SK-N-SH treated with all-trans-retinoic acid at 6 μM for 48 hours (cell line): ENCODE data around the gene FYCO1.

ENCODE experiments used
- ATAC-seq: fragments of 200-7000 bp; cut with Tn5 transposase; 3 replicates; pipeline ENCODE4 v1.9.1; 2020; ENCODE audit warnings: mild to moderate bottlenecking, moderate library complexity
- ARNTL ChIP-seq: fragments of 450-650 bp; formaldehyde crosslinking; IDR thresholded peaks from 2 replicates; pipeline ENCODE4 v1.5.0; 2020; ENCODE audit warnings: low read depth, mild to moderate bottlenecking, moderate library complexity, borderline replicate concordance
- BACH2 ChIP-seq: fragments of 250-450 bp; sonication (Bioruptor Pico); IDR thresholded peaks from 2 replicates; pipeline ENCODE4 v1.9.0; 2021; ENCODE audit warnings: mild to moderate bottlenecking, borderline replicate concordance
- CSDC2 ChIP-seq: fragments of 250-450 bp; sonication (Bioruptor Pico); IDR thresholded peaks from 2 replicates; pipeline ENCODE4 v1.5.0; 2020; ENCODE audit warnings: mild to moderate bottlenecking, moderate library complexity
- ESRRG ChIP-seq: fragments of 250-450 bp; sonication (Bioruptor Pico); IDR thresholded peaks from 2 replicates; pipeline ENCODE4 v1.6.1; 2021; ENCODE audit warnings: mild to moderate bottlenecking
- GLIS3 ChIP-seq: fragments of 250-450 bp; sonication (Bioruptor Pico); IDR thresholded peaks from 2 replicates; pipeline ENCODE4 v1.5.0; 2020; ENCODE audit warnings: mild to moderate bottlenecking, moderate library complexity
- ISL1 ChIP-seq: fragments of 250-450 bp; sonication (Bioruptor Pico); IDR thresholded peaks from 2 replicates; pipeline ENCODE4 v2.1.2; 2022; ENCODE audit warnings: mild to moderate bottlenecking, moderate library complexity
- OSR1 ChIP-seq: fragments of 250-450 bp; sonication (Bioruptor Pico); IDR thresholded peaks from 2 replicates; pipeline ENCODE4 v1.8.0; 2022; ENCODE audit warnings: moderate library complexity, mild to moderate bottlenecking, inconsistent platforms
- RARB ChIP-seq: fragments of 250-450 bp; sonication (Bioruptor Pico); IDR thresholded peaks from 2 replicates; pipeline ENCODE4 v1.8.0; 2021; ENCODE audit warnings: mild to moderate bottlenecking, moderate library complexity
- SNAI2 ChIP-seq: fragments of 250-450 bp; sonication (Bioruptor Pico); IDR thresholded peaks from 2 replicates; pipeline ENCODE4 v1.5.0; 2020; ENCODE audit warnings: mild to moderate bottlenecking, moderate library complexity
- TCF4 ChIP-seq: fragments of 250-450 bp; sonication (Bioruptor Pico); IDR thresholded peaks from 2 replicates; pipeline ENCODE4 v1.8.0; 2021; ENCODE audit warnings: mild to moderate bottlenecking, moderate library complexity, borderline replicate concordance
- TOX ChIP-seq: fragments of 250-450 bp; sonication (Bioruptor Pico); IDR thresholded peaks from 2 replicates; pipeline ENCODE4 v1.8.0; 2021; ENCODE audit warnings: mild to moderate bottlenecking, moderate library complexity, borderline replicate concordance
- ZC3H10 ChIP-seq: fragments of 250-450 bp; sonication (Bioruptor Pico); IDR thresholded peaks from 2 replicates; pipeline ENCODE4 v1.5.1; 2021; ENCODE audit warnings: mild to moderate bottlenecking, moderate library complexity
- ZFP3 ChIP-seq: fragments of 250-450 bp; sonication (Bioruptor Pico); IDR thresholded peaks from 2 replicates; pipeline ENCODE4 v1.5.0; 2020; ENCODE audit warnings: mild to moderate bottlenecking, moderate library complexity
- ZNF565 ChIP-seq: fragments of 450-650 bp; formaldehyde crosslinking; conservative IDR thresholded peaks from 2 replicates; pipeline ENCODE4 v1.5.0; 2020; ENCODE audit warnings: low read depth, mild to moderate bottlenecking, moderate library complexity
- ZNF70 ChIP-seq: fragments of 450-650 bp; formaldehyde crosslinking; IDR thresholded peaks from 2 replicates; pipeline ENCODE4 v1.5.0; 2020; ENCODE audit warnings: mild to moderate bottlenecking, moderate library complexity
- TF ChIP-seq, protein P1 (sequence below): fragments of 250-450 bp; sonication (Bioruptor Pico); IDR thresholded peaks from 2 replicates; pipeline ENCODE4 v1.5.1; 2020; ENCODE audit warnings: low read depth, mild to moderate bottlenecking, moderate library complexity
- TF ChIP-seq, protein P2 (sequence below): fragments of 250-450 bp; sonication (Bioruptor Pico); IDR thresholded peaks from 2 replicates; pipeline ENCODE4 v1.8.0; 2020; ENCODE audit warnings: mild to moderate bottlenecking, moderate library complexity, borderline replicate concordance
- TF ChIP-seq, protein P3 (sequence below): fragments of 250-450 bp; sonication (Bioruptor Pico); IDR thresholded peaks from 2 replicates; pipeline ENCODE4 v1.5.1; 2021; ENCODE audit warnings: mild to moderate bottlenecking, moderate library complexity

FYCO1 gene

DNA sequence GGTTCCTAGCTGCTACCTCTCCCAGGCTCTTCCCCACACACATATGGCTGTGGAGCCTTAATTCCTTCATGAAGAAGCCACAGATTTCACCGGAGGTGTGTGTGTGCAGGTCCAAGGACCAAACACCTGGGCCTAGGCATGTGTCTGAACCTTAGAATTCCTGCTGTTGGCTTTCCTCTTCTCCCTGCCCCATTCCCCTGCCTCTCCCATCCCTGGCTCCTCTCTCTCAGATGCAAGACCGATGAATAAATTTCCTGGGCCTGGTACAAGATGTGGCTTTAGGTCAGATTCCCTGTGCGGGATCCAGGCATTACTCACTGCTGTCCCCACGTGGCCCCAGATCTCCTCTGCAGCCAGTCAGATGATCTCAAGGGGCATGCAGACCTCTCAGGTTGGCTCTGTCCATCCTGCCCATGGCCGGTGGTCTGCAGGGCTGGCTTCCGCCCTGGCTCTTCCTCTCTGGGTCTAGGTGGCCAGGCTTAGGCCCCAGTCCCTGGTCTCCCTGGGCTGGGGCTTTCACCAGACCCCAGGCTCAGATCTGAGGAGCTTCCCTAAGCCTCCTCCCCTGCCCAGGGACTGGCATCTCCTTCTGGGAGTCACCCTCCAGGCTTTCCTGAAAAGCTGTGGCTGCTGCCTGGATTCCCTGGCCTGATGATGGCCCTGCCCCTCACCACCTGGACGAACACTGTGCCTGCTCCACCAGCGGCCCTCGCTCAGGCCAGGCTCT is 88.8 kb downstream of the FYCO1 start:
- TF ChIP-seq ZNF70 (CRISPR knock-in tag): no peak
- TF ChIP-seq TCF4 (CRISPR knock-in tag): no peak
- TF ChIP-seq, protein P1, sequence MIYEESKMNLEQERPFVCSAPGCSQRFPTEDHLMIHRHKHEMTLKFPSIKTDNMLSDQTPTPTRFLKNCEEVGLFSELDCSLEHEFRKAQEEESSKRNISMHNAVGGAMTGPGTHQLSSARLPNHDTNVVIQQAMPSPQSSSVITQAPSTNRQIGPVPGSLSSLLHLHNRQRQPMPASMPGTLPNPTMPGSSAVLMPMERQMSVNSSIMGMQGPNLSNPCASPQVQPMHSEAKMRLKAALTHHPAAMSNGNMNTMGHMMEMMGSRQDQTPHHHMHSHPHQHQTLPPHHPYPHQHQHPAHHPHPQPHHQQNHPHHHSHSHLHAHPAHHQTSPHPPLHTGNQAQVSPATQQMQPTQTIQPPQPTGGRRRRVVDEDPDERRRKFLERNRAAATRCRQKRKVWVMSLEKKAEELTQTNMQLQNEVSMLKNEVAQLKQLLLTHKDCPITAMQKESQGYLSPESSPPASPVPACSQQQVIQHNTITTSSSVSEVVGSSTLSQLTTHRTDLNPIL (CRISPR knock-in tag): no peak
- peak; percentile 91 for ATAC-seq

DNA sequence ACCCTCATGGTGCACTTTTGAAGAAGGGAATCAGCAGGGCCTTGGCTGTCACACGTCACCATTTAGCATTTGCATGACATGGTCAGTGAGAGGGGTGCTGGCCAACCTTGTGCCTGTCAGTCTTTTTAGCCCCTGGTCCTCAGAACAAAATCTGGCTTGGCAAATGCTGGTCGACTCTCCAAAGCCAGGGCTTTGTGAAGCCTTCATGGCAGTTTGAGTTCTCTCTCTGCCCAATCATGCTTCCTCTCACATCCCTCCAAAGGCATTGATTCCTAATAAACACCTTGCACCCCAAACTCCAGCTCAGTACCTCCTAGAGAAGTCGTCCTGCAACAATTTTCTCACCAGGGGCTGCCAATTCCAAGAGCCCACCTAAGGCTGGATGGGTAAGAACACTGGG is 89.9 kb downstream of the FYCO1 start:
- ATAC-seq: no peak
- TF ChIP-seq RARB: no peak
- TF ChIP-seq TOX: no peak
- TF ChIP-seq TCF4 (CRISPR knock-in tag): no peak
- no peak for TF ChIP-seq ISL1 (CRISPR knock-in tag)
- TF ChIP-seq, protein P2, sequence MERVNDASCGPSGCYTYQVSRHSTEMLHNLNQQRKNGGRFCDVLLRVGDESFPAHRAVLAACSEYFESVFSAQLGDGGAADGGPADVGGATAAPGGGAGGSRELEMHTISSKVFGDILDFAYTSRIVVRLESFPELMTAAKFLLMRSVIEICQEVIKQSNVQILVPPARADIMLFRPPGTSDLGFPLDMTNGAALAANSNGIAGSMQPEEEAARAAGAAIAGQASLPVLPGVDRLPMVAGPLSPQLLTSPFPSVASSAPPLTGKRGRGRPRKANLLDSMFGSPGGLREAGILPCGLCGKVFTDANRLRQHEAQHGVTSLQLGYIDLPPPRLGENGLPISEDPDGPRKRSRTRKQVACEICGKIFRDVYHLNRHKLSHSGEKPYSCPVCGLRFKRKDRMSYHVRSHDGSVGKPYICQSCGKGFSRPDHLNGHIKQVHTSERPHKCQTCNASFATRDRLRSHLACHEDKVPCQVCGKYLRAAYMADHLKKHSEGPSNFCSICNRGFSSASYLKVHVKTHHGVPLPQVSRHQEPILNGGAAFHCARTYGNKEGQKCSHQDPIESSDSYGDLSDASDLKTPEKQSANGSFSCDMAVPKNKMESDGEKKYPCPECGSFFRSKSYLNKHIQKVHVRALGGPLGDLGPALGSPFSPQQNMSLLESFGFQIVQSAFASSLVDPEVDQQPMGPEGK (CRISPR knock-in tag): no peak
- TF ChIP-seq BACH2 (CRISPR knock-in tag): no peak
- no peak for TF ChIP-seq ZFP3 (CRISPR knock-in tag)
- TF ChIP-seq, protein P1 (CRISPR knock-in tag): no peak

DNA sequence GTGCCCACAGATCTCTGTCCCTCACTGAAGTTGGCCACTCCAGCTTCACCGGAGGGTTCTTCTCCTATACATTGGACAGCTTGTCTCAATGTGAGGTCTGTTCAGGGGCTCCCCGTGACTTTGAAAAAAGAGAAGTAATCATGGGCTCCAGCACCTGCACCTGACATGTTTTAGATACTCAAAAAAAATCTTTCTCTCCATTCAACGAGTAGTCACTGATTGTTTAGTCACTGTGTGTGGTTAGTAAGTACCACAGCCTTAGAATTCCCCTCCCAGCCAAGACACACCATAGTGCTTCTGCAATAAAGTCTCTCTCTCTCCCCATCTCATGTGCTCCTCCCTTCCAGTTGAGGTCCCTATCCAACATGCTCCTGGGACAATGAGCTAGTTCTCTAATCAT is 90.7 kb downstream of the FYCO1 start:
- no peak for ATAC-seq

DNA sequence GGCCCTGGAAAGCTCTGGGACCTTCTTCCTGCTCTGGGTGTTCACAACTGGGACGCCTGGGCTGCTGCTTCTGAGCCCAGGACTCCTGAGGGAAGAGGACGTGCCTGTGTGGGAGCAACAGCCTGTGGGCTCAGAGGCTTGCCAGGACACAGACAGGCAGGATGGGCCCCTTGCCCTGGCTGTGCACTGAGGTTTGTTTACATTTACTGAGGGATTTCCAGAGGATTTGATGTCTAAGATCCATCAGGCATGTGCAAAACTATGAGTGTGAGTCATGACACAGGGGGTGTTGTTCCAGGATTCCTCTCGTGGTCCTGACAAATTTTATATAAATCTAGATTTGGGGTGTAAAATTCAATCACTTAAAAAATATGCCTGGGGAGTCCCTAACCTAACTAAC is 98.7 kb downstream of the FYCO1 start:
- TF ChIP-seq TOX (no peak), ISL1 (CRISPR knock-in tag) (no peak), ZNF565 (CRISPR knock-in tag) (no peak), ZNF70 (CRISPR knock-in tag) (no peak), RARB (no peak), CSDC2 (CRISPR knock-in tag) (no peak), OSR1 (CRISPR knock-in tag) (no peak), ESRRG (no peak), ZC3H10 (no peak), GLIS3 (CRISPR knock-in tag) (no peak), SNAI2 (CRISPR knock-in tag) (no peak), ARNTL (CRISPR knock-in tag) (no peak)
- TF ChIP-seq, protein P3, sequence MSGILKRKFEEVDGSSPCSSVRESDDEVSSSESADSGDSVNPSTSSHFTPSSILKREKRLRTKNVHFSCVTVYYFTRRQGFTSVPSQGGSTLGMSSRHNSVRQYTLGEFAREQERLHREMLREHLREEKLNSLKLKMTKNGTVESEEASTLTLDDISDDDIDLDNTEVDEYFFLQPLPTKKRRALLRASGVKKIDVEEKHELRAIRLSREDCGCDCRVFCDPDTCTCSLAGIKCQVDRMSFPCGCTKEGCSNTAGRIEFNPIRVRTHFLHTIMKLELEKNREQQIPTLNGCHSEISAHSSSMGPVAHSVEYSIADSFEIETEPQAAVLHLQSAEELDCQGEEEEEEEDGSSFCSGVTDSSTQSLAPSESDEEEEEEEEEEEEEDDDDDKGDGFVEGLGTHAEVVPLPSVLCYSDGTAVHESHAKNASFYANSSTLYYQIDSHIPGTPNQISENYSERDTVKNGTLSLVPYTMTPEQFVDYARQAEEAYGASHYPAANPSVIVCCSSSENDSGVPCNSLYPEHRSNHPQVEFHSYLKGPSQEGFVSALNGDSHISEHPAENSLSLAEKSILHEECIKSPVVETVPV: no peak
- TF ChIP-seq, protein P2 (CRISPR knock-in tag): no peak
- ATAC-seq: peak; percentile 32; the same call in 2 of the 3 replicates

More for the DNA sequence above, 90.7 kb downstream of the FYCO1 start:
- no peak for TF ChIP-seq ARNTL (CRISPR knock-in tag)
- no peak for TF ChIP-seq OSR1 (CRISPR knock-in tag)
